GM12878 (cell line): ENCODE data around the gene HAPSTR1. TPM values are rescaled to one million over a fixed set of nuclear protein-coding genes. Genes with fewer than 3 reads are reported as not detected.

Experiments
- BHLHE40 ChIP-seq, 2 experiments: fragments of 450-650 bp in 1 of 2; IDR thresholded peaks; 2 replicates each; pipeline ENCODE4 v1.6.1; 2011 to 2017; ENCODE audit warnings: low read depth in 2 of 2, borderline replicate concordance in 1 of 2, improper control_type of control experiment in 1 of 2, low read length in 1 of 2, mild to moderate bottlenecking in 1 of 2
- CBX5 ChIP-seq: sonication (generic); IDR thresholded peaks from 2 replicates; pipeline ENCODE4 v1.6.1; 2016; ENCODE audit warnings: low read depth, moderate library complexity, mild to moderate bottlenecking, inconsistent platforms
- CHD1 ChIP-seq: IDR thresholded peaks from 2 replicates; pipeline ENCODE4 v1.6.1; 2012; ENCODE audit warnings: low read depth, low read length, improper control_type of control experiment
- CUX1 ChIP-seq: IDR thresholded peaks from 2 replicates; pipeline ENCODE4 v1.6.1; 2012; ENCODE audit warnings: improper control_type of control experiment, low read depth, low read length; ENCODE audit not compliant: insufficient replicate concordance
- HCFC1 ChIP-seq: fragments of 150-350 bp; IDR thresholded peaks from 2 replicates; pipeline ENCODE4 v1.6.1; 2014; ENCODE audit warnings: low read length
- IKZF2 ChIP-seq, 2 experiments: fragments of 450-650 bp; IDR thresholded peaks; 2 replicates each; pipeline ENCODE4 v1.6.1; 2017; ENCODE audit warnings: mild to moderate bottlenecking in 2 of 2, moderate library complexity in 2 of 2
- KLF5 ChIP-seq: fragments of 450-650 bp; IDR thresholded peaks from 2 replicates; pipeline ENCODE4 v1.6.1; 2014; ENCODE audit warnings: mild to moderate bottlenecking; ENCODE audit not compliant: partially characterized antibody
- NR2C1 ChIP-seq: fragments of 450-650 bp; IDR thresholded peaks from 2 replicates; pipeline ENCODE4 v1.6.1; 2017; ENCODE audit warnings: antibody characterized with exemption, mild to moderate bottlenecking, moderate library complexity
- PAX5 ChIP-seq: IDR thresholded peaks from 2 replicates; pipeline ENCODE4 v1.6.1; 2011; ENCODE audit warnings: low read depth, low read length, borderline replicate concordance
- RAD51 ChIP-seq: fragments of 450-650 bp; IDR thresholded peaks from 2 replicates; pipeline ENCODE4 v1.6.1; 2016; ENCODE audit warnings: moderate library complexity, mild to moderate bottlenecking, inconsistent platforms
- RB1 ChIP-seq: fragments of 450-650 bp; formaldehyde crosslinking; IDR thresholded peaks from 2 replicates; pipeline ENCODE4 v1.6.1; 2017; ENCODE audit warnings: mild to moderate bottlenecking, borderline replicate concordance
- SIN3A ChIP-seq: IDR thresholded peaks from 2 replicates; pipeline ENCODE4 v1.6.1; 2012; ENCODE audit warnings: low read depth, low read length, improper control_type of control experiment
- SP1 ChIP-seq: IDR thresholded peaks from one replicate; pipeline ENCODE4 v1.6.1; 2011; ENCODE audit warnings: low read depth, low read length
- SPI1 ChIP-seq: IDR thresholded peaks from 2 replicates; pipeline ENCODE4 v1.6.1; 2011; ENCODE audit warnings: low read depth, mild to moderate bottlenecking, low read length, moderate library complexity, borderline replicate concordance; ENCODE audit not compliant: insufficient read depth
- TCF12 ChIP-seq: IDR thresholded peaks from 2 replicates; pipeline ENCODE4 v1.6.1; 2011; ENCODE audit warnings: low read depth, mild to moderate bottlenecking, low read length
- polyA plus RNA-seq, 11 experiments: library from polyadenylated mRNA; depleted of rRNA in 4 of 11; unstranded in 6 of 11; stranded (reverse) in 5 of 11; fragments of >200 nt; fragmentation: Nextera tagmentation in 4 of 11; fragmentation: Illumina TruSeq in 1 of 11; extraction: Ambion mirVana in 4 of 11; extraction: Trizol in 1 of 11; gene quantifications; 1 replicate in 1 of 11; 2 replicates in 10 of 11; pipeline versions ENCODE4 v1.2.1 to v1.2.3, GENCODE V29; 2011 to 2016; ENCODE audit warnings: inconsistent platforms in 2 of 11, missing spikeins in 2 of 11, low read depth in 1 of 11
- total RNA-seq, 4 experiments: library from RNA; depleted of rRNA in 3 of 4; stranded (reverse); fragments of >200 nt in 3 of 4; fragmentation: Illumina TruSeq in 1 of 4; extraction: Trizol in 1 of 4; gene quantifications; 2 replicates each; pipeline versions ENCODE4 v1.2.1 to v1.2.3, GENCODE V29; 2013 to 2021

HAPSTR1 gene
- total and polyA plus RNA-seq, 10 of the 15 experiments (the other 5 are each of a cell fraction or from before 2014, with no cell fraction given) = 8.7 to 52.5 (median 23.1) TPM

GRCh38 chr16:9123871-9124270 is 32.4 kb downstream of the HAPSTR1 start (continued):
- no peak for TF ChIP-seq RB1
- TF ChIP-seq CUX1 = no peak
- TF ChIP-seq CBX5 = no peak
- peak; percentile 15; the same call in 1 of the 2 replicates for TF ChIP-seq TCF12
- no peak for TF ChIP-seq NR2C1
- TF ChIP-seq SPI1 = peak; percentile 26; the same call in 1 of the 2 replicates
- TF ChIP-seq KLF5 = no peak
- no peak for TF ChIP-seq RAD51
- no peak for TF ChIP-seq CHD1
- TF ChIP-seq PAX5 = no peak
- TF ChIP-seq IKZF2 (IDR thresholded peaks at IDR 0.05) = peak; percentile 13 to 38; a peak in 1 of 4 replicates
- peak in 1 of 2 experiments; percentile 32; a peak in 1 of 4 replicates for TF ChIP-seq BHLHE40 (IDR thresholded peaks at IDR 0.05; ENCODE audit: borderline replicate concordance in 1 of 2, low read depth in 2 of 2, low read length in 1 of 2)
- no peak for TF ChIP-seq HCFC1
- no peak for TF ChIP-seq SIN3A
- no peak for TF ChIP-seq SP1
